ENCODE measurements around the gene UBTD1.

DNA sequence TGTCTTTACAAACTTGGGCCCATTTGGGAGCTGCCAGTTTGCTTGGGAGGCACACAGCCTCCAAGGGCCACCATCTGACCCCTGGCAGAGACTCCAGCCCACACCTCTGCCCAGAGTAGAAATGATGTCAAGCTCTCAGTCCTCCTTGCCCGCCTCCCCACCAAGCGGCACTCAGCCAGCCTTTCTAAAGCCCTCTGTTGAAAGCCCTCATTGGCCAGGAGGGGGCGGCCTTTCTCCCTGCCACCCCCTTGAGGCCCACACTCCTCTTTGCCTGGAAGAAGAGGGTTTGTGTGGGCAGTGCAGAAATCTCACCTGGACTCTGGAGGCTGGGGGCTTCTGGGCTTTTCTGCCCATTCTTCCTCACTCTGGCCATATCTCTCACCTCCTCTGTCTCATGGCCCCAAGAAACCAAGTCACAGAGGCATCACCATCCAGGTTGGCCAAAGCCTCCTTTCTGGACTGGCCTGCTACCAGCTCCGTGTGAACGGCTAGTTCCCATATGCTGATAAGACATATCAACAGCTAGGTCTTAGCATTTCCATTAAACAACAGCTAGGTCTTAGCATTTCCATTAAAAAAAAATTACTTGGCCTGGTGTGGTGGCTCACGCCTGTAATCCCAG lies 36.1 kb downstream of the UBTD1 start:
- no peak for TF ChIP-seq POLR2A (IDR thresholded peaks at IDR 0.05; ENCODE audit: low read depth, low read length)
- TF ChIP-seq POLR2AphosphoS5 (IDR thresholded peaks at IDR 0.05; ENCODE audit: low read depth, low read length): no peak
